Measurements from ENCODE around the gene SUCLG2. TPM values are rescaled to one million over a fixed set of nuclear protein-coding genes. Genes with fewer than 3 reads are reported as not detected.
"Not testable (repeated sequence)": the region's sequence is repeated elsewhere in the genome, so short reads cannot be mapped to it uniquely, and the experiment has no call there.

Gene SUCLG2
- total RNA-seq, 2 donors from 2014 or later, result 42.0 to 50.4 TPM

- Histone ChIP-seq H3K36me3 (replicated peaks in 1 of 2; ENCODE audit: insufficient read depth in 1 of 2, low read depth in 2 of 2) (no peaks in the 10 kb centered on the region), H3K4me3 (no peak overlapping the region), H3K9me3 (no peaks in the 10 kb centered on the region), H3K27me3 (no peaks in the 10 kb centered on the region), H3K4me1 (no peaks in the 10 kb centered on the region), H3K27ac (no peak overlapping the region)
- intact Hi-C loops (cut with DNase I), result no loop called here
- no peak for TF ChIP-seq POLR2A (IDR thresholded peaks at IDR 0.05)
- no peak for TF ChIP-seq CTCF (IDR thresholded peaks at IDR 0.05)
- 95 to 96% methylated on average over 4 of the region's 4 CpGs for WGBS, 2 donors
- DNase-seq, result no peak
- ATAC-seq, result no peak
These were observed 60.6 kb downstream of the SUCLG2 start for GRCh38 chr3:67593761-67594234.

- no peaks in the 10 kb centered on the region for H3K4me1 ChIP-seq
- no peaks in the 10 kb centered on the region for H3K36me3 ChIP-seq (replicated peaks in 1 of 2; ENCODE audit: insufficient read depth in 1 of 2, low read depth in 2 of 2)
- ATAC-seq (no peak), DNase-seq (no peak)
- no peak for TF ChIP-seq CTCF (IDR thresholded peaks at IDR 0.05)
- TF ChIP-seq POLR2A (IDR thresholded peaks at IDR 0.05), result no peak
- no peak overlapping the region for H3K27ac ChIP-seq
- no peaks in the 10 kb centered on the region for H3K27me3 ChIP-seq
- H3K9me3 ChIP-seq, result no peaks in the 10 kb centered on the region
- intact Hi-C loops (cut with DNase I), result no loop called here
- no peak overlapping the region for H3K4me3 ChIP-seq
These were observed 62.4 kb downstream of the SUCLG2 start for GRCh38 chr3:67592057-67592456.

GRCh38 chr3:67587811-67588210 is 66.6 kb downstream of the SUCLG2 start:
- no peaks in the 10 kb centered on the region for H3K36me3 ChIP-seq (replicated peaks in 1 of 2; ENCODE audit: insufficient read depth in 1 of 2, low read depth in 2 of 2)
- ATAC-seq (no peak), DNase-seq (no peak)
- H3K4me3 ChIP-seq, result no peak overlapping the region
- no peaks in the 10 kb centered on the region for H3K4me1 ChIP-seq
- TF ChIP-seq CTCF (IDR thresholded peaks at IDR 0.05), result no peak
- no peak for TF ChIP-seq POLR2A (IDR thresholded peaks at IDR 0.05)
- no peaks in the 10 kb centered on the region for H3K9me3 ChIP-seq
- no peaks in the 10 kb centered on the region for H3K27me3 ChIP-seq
- intact Hi-C loops (cut with DNase I), result no loop called here
- H3K27ac ChIP-seq, result no peak overlapping the region

- WGBS, 2 donors, result 87 to 92% methylated on average over 4 of the region's 4 CpGs
- intact Hi-C loops (cut with DNase I), result no loop called here
- Histone ChIP-seq H3K27me3 (no peaks in the 10 kb centered on the region), H3K36me3 (replicated peaks in 1 of 2; ENCODE audit: insufficient read depth in 1 of 2, low read depth in 2 of 2) (no peaks in the 10 kb centered on the region), H3K27ac (no peak overlapping the region), H3K4me3 (no peak overlapping the region), H3K4me1 (no peaks in the 10 kb centered on the region), H3K9me3 (no peaks in the 10 kb centered on the region)
- TF ChIP-seq CTCF (IDR thresholded peaks at IDR 0.05) (no peak), POLR2A (IDR thresholded peaks at IDR 0.05) (no peak)
- ATAC-seq (no peak), DNase-seq (no peak)
These were observed 67.1 kb downstream of the SUCLG2 start for GRCh38 chr3:67587301-67587700.

- ATAC-seq, result not testable (repeated sequence)
These were observed 69.8 kb downstream of the SUCLG2 start for GRCh38 chr3:67584608-67585007.

More at GRCh38 chr3:67584608-67585007, 69.8 kb downstream of the SUCLG2 start:
- 81 to 93% methylated on average over 3 of the region's 3 CpGs for WGBS, 2 donors
- H3K27me3 ChIP-seq; H3K27ac ChIP-seq; H3K4me1 ChIP-seq; DNase-seq; intact Hi-C loops (cut with DNase I); H3K4me3 ChIP-seq; H3K9me3 ChIP-seq; H3K36me3 ChIP-seq (replicated peaks in 1 of 2; ENCODE audit: insufficient read depth in 1 of 2, low read depth in 2 of 2): not testable (repeated sequence)

Measured in body of pancreas (tissue), 4 donors.